Measurements from ENCODE around the gene OTUD5.

Gene OTUD5

GRCh38 chrX:48935301-48935670 is 22.1 kb downstream of the OTUD5 start:
- DNase-seq = no peak

GRCh38 chrX:48934581-48935300 is 22.7 kb downstream of the OTUD5 start:
- DNase-seq = no peak

- DNase-seq = no peak
Observed at GRCh38 chrX:48933757-48934156, 23.6 kb downstream of the OTUD5 start.

DNA sequence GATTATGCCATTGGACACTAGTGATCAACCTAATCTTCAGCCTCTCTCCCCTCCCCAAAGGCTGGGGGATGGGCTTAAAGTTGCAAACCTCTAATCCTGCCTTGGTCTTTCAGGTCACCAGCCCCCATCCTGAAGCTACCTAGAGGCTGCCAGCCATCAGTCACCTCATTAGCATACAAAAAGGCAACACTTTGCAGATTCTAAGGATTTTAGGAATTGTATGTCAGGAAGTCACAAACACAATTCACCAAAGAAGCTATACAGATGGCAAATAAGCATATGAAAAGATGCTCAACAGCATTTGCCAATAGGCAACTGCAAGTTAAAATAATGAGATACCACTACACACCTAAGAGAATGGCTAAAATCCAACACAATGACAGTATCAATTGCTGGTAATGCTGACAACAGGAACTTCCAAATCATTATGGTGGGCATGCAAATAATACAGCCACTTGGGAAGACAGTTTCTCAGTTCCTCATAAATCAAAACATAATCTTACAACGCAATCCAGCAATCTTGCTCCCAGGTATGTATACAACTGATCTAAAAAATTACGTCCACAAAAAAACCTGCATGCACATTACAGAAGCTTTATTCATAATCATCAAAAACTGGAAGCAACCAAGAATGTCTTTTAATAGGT is 29.5 kb downstream of the OTUD5 start:
- DNase-seq = no peak

DNA sequence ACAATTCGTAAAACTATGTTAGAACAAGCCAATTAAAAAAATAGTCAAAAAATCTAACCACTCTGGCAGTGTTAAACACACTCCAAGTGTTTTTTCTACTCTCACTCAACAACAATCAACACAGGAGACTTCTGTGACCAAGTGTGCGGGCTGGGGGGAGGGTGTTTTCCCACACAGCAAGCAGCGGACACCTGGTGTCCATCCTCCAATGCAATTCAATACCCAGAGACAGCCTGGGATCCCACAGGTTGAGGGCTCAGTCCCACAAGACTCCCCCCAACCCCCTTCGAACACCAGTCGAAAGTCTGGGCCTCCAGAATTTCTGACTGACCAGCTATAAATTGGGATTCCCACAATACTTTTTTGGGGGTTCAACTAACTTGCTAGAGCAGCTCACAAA is 30.3 kb downstream of the OTUD5 start:
- DNase-seq = no peak

DNA sequence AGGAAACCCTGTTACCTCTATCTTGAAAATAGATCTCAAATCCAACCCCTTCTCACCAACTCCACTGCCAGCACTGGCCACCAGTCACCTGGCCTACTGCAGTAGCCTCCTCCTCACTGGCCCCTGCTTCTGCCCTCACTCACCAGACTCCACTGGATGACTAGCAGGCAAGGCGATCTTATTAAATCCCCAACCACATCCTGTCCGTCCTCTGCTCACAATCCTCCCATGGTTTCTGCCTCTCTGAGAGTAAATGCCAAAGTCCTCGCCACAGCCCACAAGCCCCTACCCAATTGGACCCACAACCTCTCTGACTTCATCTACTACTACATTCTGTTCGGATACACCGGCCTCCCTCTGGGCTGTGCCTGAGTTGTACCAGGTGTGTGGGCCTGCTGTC is 33.1 kb downstream of the OTUD5 start:
- no peak for DNase-seq

DNA sequence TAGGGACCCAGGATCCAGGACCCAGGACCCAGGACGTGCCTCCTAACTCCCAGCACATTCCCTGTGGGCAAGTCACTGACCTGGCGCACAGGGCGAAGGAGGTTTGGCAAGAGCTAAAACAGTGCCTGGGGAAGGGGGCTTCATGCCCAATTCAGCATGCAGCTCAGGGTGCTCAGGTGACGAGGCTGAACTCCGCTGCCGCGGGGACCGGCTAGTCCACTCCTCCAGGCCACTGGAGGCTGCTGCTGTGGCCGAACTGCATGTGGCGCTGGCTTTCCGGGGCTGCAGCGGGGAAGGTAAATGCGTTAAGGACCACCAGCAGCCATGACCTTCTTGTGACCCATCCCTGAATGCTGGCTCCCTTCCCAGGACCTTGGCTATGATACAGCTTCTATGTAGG is 33.6 kb downstream of the OTUD5 start:
- DNase-seq = no peak

DNA sequence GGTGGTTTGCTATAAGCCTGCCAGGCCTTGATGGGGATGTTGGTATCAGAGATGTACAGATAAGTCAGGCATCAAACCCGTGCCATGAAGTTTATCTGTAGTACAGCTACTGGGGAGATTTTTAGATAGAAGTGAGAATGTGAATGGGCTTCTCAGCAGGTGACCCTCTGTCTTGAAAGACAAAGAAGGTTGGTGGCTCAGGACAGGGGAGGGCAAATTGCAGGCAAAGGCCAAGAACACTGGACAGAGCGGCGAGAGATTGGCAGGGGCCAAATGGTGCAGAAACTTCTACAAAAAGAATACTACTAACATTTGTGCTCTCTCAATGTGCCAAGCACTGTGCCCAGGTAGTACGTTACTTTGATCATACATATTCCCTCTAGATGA is 36.7 kb downstream of the OTUD5 start:
- DNase-seq = no peak

GRCh38 chrX:48919947-48920717 is 37.3 kb downstream of the OTUD5 start:
- DNase-seq = no peak

GRCh38 chrX:48919360-48919841 is 38.0 kb downstream of the OTUD5 start:
- DNase-seq = no peak

- DNase-seq = peak; percentile 87
Observed at GRCh38 chrX:48918643-48919340, 38.6 kb downstream of the OTUD5 start, which contains the start of gene PIM2. Gene PIM2, minus strand, starts transcription at chrX:48919024. Its CDS starts 190 bp downstream, at chrX:48918834.

GRCh38 chrX:48918301-48918642 is 39.1 kb downstream of the OTUD5 start:
- no peak for DNase-seq

DNA sequence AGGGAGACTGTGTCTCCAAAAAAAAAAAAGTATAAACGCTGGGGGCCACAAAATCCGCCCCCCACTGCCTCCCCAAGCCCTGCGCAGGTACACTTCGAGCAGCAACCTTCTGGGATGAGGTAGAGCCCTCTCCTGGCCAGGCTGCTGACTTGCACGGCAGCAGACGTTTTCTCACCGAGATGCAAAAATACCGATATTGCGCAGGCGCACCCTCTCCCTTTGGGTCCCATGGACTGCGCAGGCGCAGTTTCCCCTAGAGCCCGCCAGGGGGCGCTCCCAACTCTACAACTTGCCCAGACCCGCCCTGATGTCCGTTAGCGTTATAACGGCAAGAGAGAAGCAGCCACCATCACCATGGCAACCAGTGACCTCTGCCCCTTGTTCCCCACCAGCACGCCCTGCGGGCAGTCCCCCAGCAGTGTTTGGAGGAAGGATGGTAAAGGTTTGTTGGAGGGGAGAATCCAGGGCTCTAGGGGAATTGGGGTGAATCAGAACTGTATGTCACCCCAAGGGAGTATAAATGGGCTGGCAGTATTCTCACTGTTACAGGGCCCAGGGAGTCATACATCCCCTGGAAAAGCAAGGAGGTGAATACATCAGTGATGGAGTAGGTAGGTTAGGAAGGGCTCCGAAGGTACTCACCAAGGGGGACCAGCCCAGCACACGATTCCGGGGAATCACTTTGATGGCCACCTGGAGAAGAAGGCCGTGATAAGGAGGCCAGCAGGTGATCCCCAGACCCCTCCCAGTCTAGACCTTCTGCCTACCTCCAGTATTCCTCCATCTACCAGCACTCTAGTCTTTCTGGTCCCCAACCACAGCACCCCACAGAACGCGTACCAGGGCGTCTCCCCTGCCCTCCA is 40.0 kb downstream of the OTUD5 start:
- DNase-seq = peak; percentile 82

GRCh38 chrX:48914593-48915493 is 42.6 kb downstream of the OTUD5 start:
- no peak for DNase-seq

DNA sequence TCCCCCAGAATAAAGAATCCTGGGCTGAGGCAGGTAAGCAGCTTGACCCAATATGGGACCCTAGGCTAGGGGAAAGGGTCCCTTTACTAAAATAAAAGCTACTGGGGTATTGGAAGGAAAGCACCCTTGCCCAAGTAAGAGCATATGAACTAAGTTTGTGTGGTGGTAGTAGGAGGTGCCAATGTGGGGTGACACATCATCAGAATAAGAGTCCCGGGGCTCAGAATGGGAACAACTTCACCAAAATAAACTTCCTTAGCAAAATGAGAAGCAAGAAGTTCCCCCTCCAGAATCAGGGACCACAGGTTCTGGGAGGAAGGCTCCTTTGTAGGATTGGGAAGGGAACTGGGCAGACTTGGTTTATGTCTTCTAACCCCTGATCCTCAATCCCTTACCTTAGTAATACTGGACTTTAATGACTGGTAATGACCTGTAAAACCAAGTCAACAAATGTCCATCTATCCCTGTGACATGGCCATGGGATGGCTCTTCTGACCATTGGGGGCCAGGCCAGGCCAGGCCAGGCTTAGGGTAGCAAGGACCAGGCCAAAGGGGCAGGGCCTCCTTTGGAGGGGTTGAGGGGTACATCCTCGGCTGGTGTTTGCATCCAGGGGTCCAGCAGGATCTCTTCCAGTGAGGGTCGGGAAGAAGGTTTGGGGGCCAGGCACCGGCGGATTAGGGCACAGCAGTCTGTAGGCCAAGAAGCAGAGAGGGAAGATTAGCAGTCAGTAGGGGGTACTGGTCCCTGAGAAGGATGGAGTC is 43.6 kb downstream of the OTUD5 start:
- no peak for DNase-seq

GRCh38 chrX:48911412-48912182 is 45.8 kb downstream of the OTUD5 start, which contains the start of gene SLC35A2:
Gene SLC35A2, minus strand, starts transcription at chrX:48911646. Its CDS starts 10 bp downstream, at chrX:48911636.
- DNase-seq = peak; percentile 84

DNA sequence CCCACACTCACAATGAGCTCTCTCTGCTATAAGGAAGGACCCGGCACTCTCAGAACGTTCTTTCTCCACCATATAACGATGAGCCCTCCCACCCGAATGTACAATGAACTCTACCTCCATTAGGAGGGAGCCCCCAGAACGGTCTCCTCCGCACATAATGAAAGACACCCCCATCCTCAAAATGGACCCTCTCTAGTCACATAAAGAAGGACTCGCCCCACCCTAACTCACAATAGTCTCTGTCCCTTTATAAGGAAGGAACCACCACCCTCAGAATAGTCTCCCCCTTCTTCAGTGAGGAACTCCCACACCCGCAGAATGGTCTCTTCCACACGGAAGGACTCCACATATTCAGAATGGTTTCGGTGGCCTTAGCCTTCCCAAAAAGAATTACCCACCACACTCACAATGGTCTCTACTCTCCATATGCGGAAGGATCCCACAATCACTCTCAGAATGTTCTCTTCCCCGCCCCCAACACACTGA is 46.4 kb downstream of the OTUD5 start:
- no peak for DNase-seq

DNA sequence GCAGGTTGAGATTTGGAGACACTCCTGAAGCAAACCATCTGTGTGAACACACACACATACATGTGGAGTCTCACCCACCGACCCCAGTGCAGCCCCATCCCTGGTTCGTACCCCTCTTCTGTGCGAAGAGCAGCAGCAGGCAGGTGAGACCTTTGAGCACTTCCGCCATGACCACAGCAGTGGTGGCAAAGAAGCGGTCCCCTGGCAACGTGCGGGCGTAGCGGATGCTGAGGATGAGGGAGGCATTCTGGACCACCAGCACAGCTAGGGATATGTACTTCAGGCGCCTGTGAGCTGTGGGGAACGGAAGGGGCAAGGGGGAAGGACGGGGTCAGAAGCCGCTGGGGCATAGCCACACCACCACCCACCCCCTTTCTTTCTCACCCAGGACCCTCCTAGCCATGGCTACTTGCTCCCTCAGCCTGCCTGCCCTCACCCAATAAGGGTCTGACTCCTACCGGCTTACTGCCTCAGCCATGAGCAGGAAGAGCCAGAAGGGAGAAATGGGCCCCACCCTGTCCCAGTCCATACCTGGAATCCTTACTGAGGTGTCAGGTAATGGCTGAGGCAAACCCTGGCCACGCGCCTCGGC is 47.6 kb downstream of the OTUD5 start:
- DNase-seq = no peak

GRCh38 chrX:48908600-48908999 is 48.8 kb downstream of the OTUD5 start:
- no peak for DNase-seq
